Tibial nerve (tissue), 4 donors: ENCODE measurements around the gene PTPN14. TPM values are rescaled to one million over a fixed set of nuclear protein-coding genes. Genes with fewer than 3 reads are reported as not detected.

Experiments
- DNase-seq, 2 donors: peaks; one replicate each; pipeline ENCODE4 v3.0.0-alpha.2; 2019; ENCODE audit warnings: low spot score in 2 of 2
- H3K27ac ChIP-seq, 4 donors: fragments of 200-600 bp; sonication (generic) in 3 of 4; one replicate each; pipeline ENCODE4 v1.5.1; 2017 to 2019; ENCODE audit warnings: mild to moderate bottlenecking in 1 of 4
- H3K27me3 ChIP-seq, 2 donors: fragments of 200-600 bp; sonication (generic) in 1 of 2; one replicate each; pipeline versions ENCODE4 v1.5.1 to v1.6.0; 2017 to 2019
- H3K36me3 ChIP-seq, 3 donors: fragments of 200-600 bp; sonication (generic); one replicate each; pipeline ENCODE4 v1.5.1; 2018 to 2019
- H3K4me1 ChIP-seq, 4 donors: fragments of 200-600 bp; sonication (generic) in 3 of 4; one replicate each; pipeline ENCODE4 v1.5.1; 2017 to 2019
- H3K4me3 ChIP-seq, 4 donors: fragments of 200-600 bp; sonication (generic) in 3 of 4; one replicate each; pipeline ENCODE4 v1.5.1; 2017 to 2019; ENCODE audit warnings: mild to moderate bottlenecking in 1 of 4, moderate library complexity in 1 of 4
- H3K9me3 ChIP-seq, 4 donors: fragments of 200-600 bp; sonication (generic) in 3 of 4; one replicate each; pipeline ENCODE4 v1.5.1; 2017 to 2019
- CTCF ChIP-seq, 5 experiments: fragments of 200-600 bp in 3 of 5; fragments of 450-650 bp in 2 of 5; sonication (generic) in 3 of 5; IDR thresholded peaks; one replicate each; pipeline ENCODE4 v1.5.1; 2016 to 2019; ENCODE audit warnings: antibody characterized with exemption in 5 of 5, mild to moderate bottlenecking in 3 of 5, moderate library complexity in 2 of 5
- EP300 ChIP-seq, 2 donors: sonication (generic); formaldehyde crosslinking; IDR thresholded peaks; one replicate each; pipeline ENCODE4 v1.6.1; 2017; ENCODE audit warnings: antibody characterized with exemption in 2 of 2, mild to moderate bottlenecking in 1 of 2
- POLR2A ChIP-seq, 2 donors: fragments of 450-650 bp; IDR thresholded peaks; one replicate each; pipeline ENCODE4 v1.6.1; 2017; ENCODE audit warnings: antibody characterized with exemption in 2 of 2, mild to moderate bottlenecking in 2 of 2, moderate library complexity in 2 of 2
- WGBS, 2 donors: methylation state at CpG; one replicate each; pipeline ENCODE4 v1.1.5; 2018; 5-methylcytosine and 5-hydroxymethylcytosine counted together
- total RNA-seq, 4 donors: library from RNA; depleted of rRNA; stranded (reverse); fragments of >200 nt; gene quantifications; one replicate each; pipeline ENCODE4 v1.1.0, GENCODE V29; 2016

PTPN14 gene
- total RNA-seq, 4 donors from 2014 or later, result 25.8 to 47.4 (median 38.2) TPM

- peaks cover 0 to 26% (median 3%) of the 10 kb centered on the region in 4 donors for H3K9me3 ChIP-seq
- no peak overlapping the region for H3K4me3 ChIP-seq
- TF ChIP-seq POLR2A (IDR thresholded peaks at IDR 0.05), result no peak
- no peak for TF ChIP-seq EP300 (IDR thresholded peaks at IDR 0.05)
- TF ChIP-seq CTCF (IDR thresholded peaks at IDR 0.05), result no peak
- no peaks in the 10 kb centered on the region for H3K4me1 ChIP-seq
- H3K36me3 ChIP-seq, result no peaks in the 10 kb centered on the region
- H3K27me3 ChIP-seq, result no peaks in the 10 kb centered on the region
- no peak for DNase-seq
- 65 to 76% methylated on average over 11 of the region's 11 CpGs for WGBS, 2 donors
- H3K27ac ChIP-seq, result no peak overlapping the region
These were observed 22.2 kb upstream of the PTPN14 start for GRCh38 chr1:214573386-214574318.

GRCh38 chr1:214571281-214571680 lies 19.9 kb upstream of the PTPN14 start:
- Histone ChIP-seq H3K9me3 (peaks cover 0 to 13% (median 3%) of the 10 kb centered on the region in 4 donors), H3K27me3 (no peaks in the 10 kb centered on the region), H3K4me1 (no peaks in the 10 kb centered on the region), H3K27ac (no peak overlapping the region), H3K36me3 (no peaks in the 10 kb centered on the region), H3K4me3 (no peak overlapping the region)
- TF ChIP-seq CTCF (IDR thresholded peaks at IDR 0.05) (no peak), POLR2A (IDR thresholded peaks at IDR 0.05) (no peak), EP300 (IDR thresholded peaks at IDR 0.05) (no peak)
- no peak for DNase-seq

GRCh38 chr1:214570442-214570841 lies 19.0 kb upstream of the PTPN14 start:
- Histone ChIP-seq H3K27me3 (no peaks in the 10 kb centered on the region), H3K27ac (no peak overlapping the region), H3K4me1 (no peaks in the 10 kb centered on the region), H3K4me3 (no peak overlapping the region), H3K36me3 (no peaks in the 10 kb centered on the region), H3K9me3 (peaks cover 0 to 4% (median 0%) of the 10 kb centered on the region in 4 donors)
- TF ChIP-seq POLR2A (IDR thresholded peaks at IDR 0.05) (no peak), EP300 (IDR thresholded peaks at IDR 0.05) (no peak), CTCF (IDR thresholded peaks at IDR 0.05) (no peak)
- 63 to 69% methylated on average over 2 of the region's 2 CpGs for WGBS, 2 donors
- no peak for DNase-seq

GRCh38 chr1:214569357-214570004 lies 18.1 kb upstream of the PTPN14 start:
- H3K4me3 ChIP-seq, result no peak overlapping the region
- H3K4me1 ChIP-seq, result no peaks in the 10 kb centered on the region
- H3K27ac ChIP-seq, result no peak overlapping the region
- no peak for TF ChIP-seq CTCF (IDR thresholded peaks at IDR 0.05)
- no peak for TF ChIP-seq EP300 (IDR thresholded peaks at IDR 0.05)
- no peak for TF ChIP-seq POLR2A (IDR thresholded peaks at IDR 0.05)
- 81 to 93% methylated on average over 2 of the region's 2 CpGs for WGBS, 2 donors
- H3K36me3 ChIP-seq, result no peaks in the 10 kb centered on the region
- H3K27me3 ChIP-seq, result no peaks in the 10 kb centered on the region
- DNase-seq, result no peak
- no peaks in the 10 kb centered on the region for H3K9me3 ChIP-seq

GRCh38 chr1:214568328-214568727 lies 16.9 kb upstream of the PTPN14 start:
- no peak for DNase-seq
- TF ChIP-seq POLR2A (IDR thresholded peaks at IDR 0.05) (no peak), CTCF (IDR thresholded peaks at IDR 0.05) (no peak), EP300 (IDR thresholded peaks at IDR 0.05) (no peak)
- Histone ChIP-seq H3K9me3 (no peaks in the 10 kb centered on the region), H3K4me3 (no peak overlapping the region), H3K27ac (no peak overlapping the region), H3K4me1 (no peaks in the 10 kb centered on the region), H3K36me3 (no peaks in the 10 kb centered on the region), H3K27me3 (no peaks in the 10 kb centered on the region)
- 72 to 79% methylated on average over 4 of the region's 4 CpGs for WGBS, 2 donors
